GM12873 (cell line): ENCODE results near the gene CMC2.

ENCODE experiments used
- CTCF ChIP-seq: IDR thresholded peaks from 2 replicates; pipeline ENCODE4 v1.5.1; 2012; ENCODE audit warnings: low read depth, mild to moderate bottlenecking, moderate library complexity, low read length, control low read depth; ENCODE audit not compliant: insufficient read depth; ENCODE audit errors: missing control alignments

CMC2 gene

GRCh38 chr16:80985611-80986010, 21.1 kb downstream of the CMC2 start:
- TF ChIP-seq CTCF, result no peak

GRCh38 chr16:80984124-80984892, 22.4 kb downstream of the CMC2 start:
- TF ChIP-seq CTCF, result no peak

DNA sequence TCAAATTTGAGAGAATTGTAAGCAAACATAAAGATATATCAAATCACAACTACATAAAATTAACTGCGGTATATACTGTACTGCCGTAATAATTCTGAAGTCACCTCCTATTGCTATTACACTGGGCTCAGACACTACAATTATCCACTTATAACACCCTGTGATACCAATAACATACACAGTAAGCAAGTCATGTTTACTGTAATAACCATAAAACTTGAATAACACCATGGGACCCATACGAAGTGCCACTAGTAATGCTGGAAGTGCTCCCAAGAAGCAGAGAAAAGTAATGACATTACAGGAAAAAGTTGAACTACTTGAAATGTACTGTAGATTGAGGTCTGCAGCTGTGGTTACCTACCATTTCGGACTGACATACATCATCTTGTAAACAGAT, 24.0 kb downstream of the CMC2 start:
- TF ChIP-seq CTCF, result no peak

DNA sequence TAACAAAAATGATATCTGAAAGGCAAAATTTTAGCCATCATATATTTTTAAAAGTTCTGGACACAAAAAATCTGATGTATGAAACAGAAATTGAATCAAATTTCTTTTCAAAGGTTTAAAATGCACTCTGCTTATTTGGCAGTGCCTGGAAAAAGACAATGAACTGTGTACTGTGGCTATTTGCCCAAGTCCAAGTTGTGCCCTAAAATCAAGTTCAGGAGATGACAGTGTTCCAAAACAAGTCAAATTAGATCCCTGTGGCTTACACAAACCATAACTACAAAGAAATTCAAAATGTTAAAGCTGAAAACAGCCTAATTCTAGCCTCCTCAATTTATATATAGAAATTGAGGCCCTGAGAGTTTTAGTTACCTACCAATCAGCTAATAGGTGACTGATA, 25.6 kb downstream of the CMC2 start:
- no peak for TF ChIP-seq CTCF

GRCh38 chr16:80976946-80977345, 29.7 kb downstream of the CMC2 start:
- no peak for TF ChIP-seq CTCF

GRCh38 chr16:80974649-80975376, 31.9 kb downstream of the CMC2 start:
- TF ChIP-seq CTCF, result peak; percentile 49

DNA sequence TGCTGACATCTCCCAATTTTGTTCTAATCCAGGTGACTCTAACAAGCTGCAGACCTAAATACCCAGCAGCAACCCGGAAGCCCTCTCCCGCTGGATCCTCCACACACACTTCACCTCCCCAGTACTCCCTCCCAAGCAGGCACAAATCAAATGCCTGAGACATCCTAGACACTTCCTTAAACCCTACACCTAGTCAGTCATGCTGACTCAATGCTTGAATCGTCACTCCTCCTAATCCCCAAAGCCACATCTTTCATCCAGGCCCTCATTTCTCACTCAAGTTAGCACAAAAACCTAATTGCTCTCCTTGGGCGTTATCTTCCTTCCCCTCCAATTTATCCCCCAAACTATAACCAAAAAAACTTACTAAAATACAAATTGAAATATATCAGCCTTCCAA, 32.7 kb downstream of the CMC2 start:
- TF ChIP-seq CTCF, result no peak
